Glutamatergic neuron (in vitro differentiated cells): ENCODE results near the gene RPL7A. TPM values are rescaled to one million over a fixed set of nuclear protein-coding genes. Genes with fewer than 3 reads are reported as not detected.
"Not testable (repeated sequence)": the region's sequence is repeated elsewhere in the genome, so short reads cannot be mapped to it uniquely, and the experiment has no call there.

ENCODE experiments used
- DNase-seq: peaks from one replicate; pipeline ENCODE4 v3.0.0; 2022
- H3K27ac Mint-ChIP-seq: one replicate; pipeline ENCODE4 v1.8.0; 2020; ENCODE audit warnings: mild to moderate bottlenecking, mixed read lengths, inconsistent platforms; ENCODE audit not compliant: unreplicated experiment
- H3K27me3 Mint-ChIP-seq: one replicate; pipeline ENCODE4 v1.8.0; 2020; ENCODE audit warnings: mild to moderate bottlenecking, moderate library complexity, mixed read lengths, inconsistent platforms; ENCODE audit not compliant: unreplicated experiment
- H3K36me3 Mint-ChIP-seq: one replicate; pipeline ENCODE4 v1.8.0; 2020; ENCODE audit warnings: mild to moderate bottlenecking, mixed read lengths, inconsistent platforms; ENCODE audit not compliant: unreplicated experiment
- H3K4me1 Mint-ChIP-seq: one replicate; pipeline ENCODE4 v1.8.0; 2020; ENCODE audit warnings: mild to moderate bottlenecking, low read depth, mixed read lengths, inconsistent platforms; ENCODE audit not compliant: unreplicated experiment
- H3K4me3 Mint-ChIP-seq: one replicate; pipeline ENCODE4 v1.8.0; 2020; ENCODE audit warnings: mild to moderate bottlenecking, mixed read lengths, inconsistent platforms; ENCODE audit not compliant: unreplicated experiment
- H3K9me3 Mint-ChIP-seq: one replicate; pipeline ENCODE4 v1.8.0; 2020; ENCODE audit warnings: mild to moderate bottlenecking, moderate library complexity, mixed read lengths, inconsistent platforms; ENCODE audit not compliant: unreplicated experiment
- CTCF ChIP-seq: fragments of 200-600 bp; sonication (generic); IDR thresholded peaks from one replicate; pipeline ENCODE4 v1.5.0; 2021; ENCODE audit not compliant: partially characterized antibody, unreplicated experiment
- long read RNA-seq: library from polyadenylated mRNA; unstranded; transcript quantifications from one replicate; pipeline ENCODE4 v2.0.0, GENCODE V29; 2020; ENCODE audit not compliant: unreplicated experiment
- total RNA-seq: library from RNA; stranded (reverse); fragmentation: NEBNext Ultra II Directional; extraction: Animal tissue kit (Norgen Biotek cat#: 25700); gene quantifications from one replicate; pipeline ENCODE4 v1.2.1, GENCODE V29; 2021; ENCODE audit not compliant: unreplicated experiment

RPL7A gene
- 1,442 TPM for total RNA-seq
- long read RNA-seq, transcript RPL7A-202 (8 exons, 891 nt): major isoform, 540 of 1,130 reads
- long read RNA-seq, transcript RPL7A-204 (7 exons, 1,164 nt): minor isoform, 6 of 1,130 reads
- long read RNA-seq, partial matches to known transcripts: 561 of 1,130 reads
- long read RNA-seq, other reads (novel, unspliced or antisense): 19 of 1,130 reads

- Mint-ChIP-seq H3K4me1 (peaks cover 17% of the 10 kb centered on the region), H3K27ac (peak within 1 kb of the TSS; percentile 99), H3K27me3 (peaks cover 12% of the 10 kb centered on the region), H3K9me3 (peaks cover 16% of the 10 kb centered on the region), H3K4me3 (peak within 1 kb of the TSS; percentile 97), H3K36me3 (peaks cover 17% of the 10 kb centered on the region)
- no peak for TF ChIP-seq CTCF
- peak; percentile 91 for DNase-seq
Observed at GRCh38 chr9:133347985-133348717, at the start of gene RPL7A, which contains the start of gene MED22. Gene RPL7A, plus strand, starts transcription at chr9:133348218. Its CDS starts 26 bp downstream, at chr9:133348244. Gene MED22, minus strand, starts transcription at chr9:133348131. Its CDS starts 1,469 bp downstream, at chr9:133346662.

DNA sequence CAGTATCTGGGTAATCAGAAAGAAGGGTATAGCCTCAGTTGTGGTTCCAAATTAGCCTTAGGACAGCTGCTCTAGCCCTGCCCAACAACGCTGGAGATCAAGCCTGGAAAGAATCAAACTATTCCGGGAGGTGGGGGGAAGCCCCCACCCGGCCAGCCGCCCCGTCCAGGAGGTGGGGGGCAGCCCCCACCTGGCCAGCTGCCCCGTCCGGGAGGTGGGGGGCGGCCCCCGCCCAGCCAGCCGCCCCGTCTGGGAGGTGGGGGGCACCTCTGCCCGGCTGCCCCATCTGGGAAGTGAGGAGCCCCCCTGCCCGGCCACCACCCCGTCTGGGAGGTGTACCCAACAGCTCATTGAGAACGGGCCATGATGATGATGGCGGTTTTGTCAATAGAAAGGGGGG, 48.0 kb upstream of the RPL7A start:
- H3K4me1 Mint-ChIP-seq, H3K9me3 Mint-ChIP-seq, DNase-seq, H3K27me3 Mint-ChIP-seq, H3K27ac Mint-ChIP-seq, H3K4me3 Mint-ChIP-seq: not testable (repeated sequence)
- H3K36me3 Mint-ChIP-seq: peaks cover 10% of the 10 kb centered on the region

GRCh38 chr9:133301253-133302230, 46.5 kb upstream of the RPL7A start:
- Mint-ChIP-seq H3K27me3 (peaks cover 2% of the 10 kb centered on the region), H3K4me3 (no peak overlapping the region), H3K36me3 (peaks cover 10% of the 10 kb centered on the region), H3K27ac (peak overlapping the region; percentile 9), H3K9me3 (peaks cover 7% of the 10 kb centered on the region), H3K4me1 (peaks cover 11% of the 10 kb centered on the region)
- no peak for DNase-seq
- TF ChIP-seq CTCF: no peak

GRCh38 chr9:133303266-133304157, 44.5 kb upstream of the RPL7A start:
- peaks cover 5% of the 10 kb centered on the region for H3K27me3 Mint-ChIP-seq
- H3K4me1 Mint-ChIP-seq: peaks cover 18% of the 10 kb centered on the region
- peaks cover 16% of the 10 kb centered on the region for H3K36me3 Mint-ChIP-seq
- H3K4me3 Mint-ChIP-seq: no peak overlapping the region
- no peak for DNase-seq
- TF ChIP-seq CTCF: no peak
- H3K9me3 Mint-ChIP-seq: peaks cover 9% of the 10 kb centered on the region
- no peak overlapping the region for H3K27ac Mint-ChIP-seq
